ENCODE data around the gene CBX3. TPM values are rescaled to one million over a fixed set of nuclear protein-coding genes. Genes with fewer than 3 reads are reported as not detected.
"Not testable (repeated sequence)": the region's sequence is repeated elsewhere in the genome, so short reads cannot be mapped to it uniquely, and the experiment has no call there.

CBX3 gene
- total RNA-seq, 1 donor from 2014 or later = 71.9 TPM

GRCh38 chr7:26188206-26188956 is 13.2 kb upstream of the CBX3 start:
- DNase-seq (ENCODE audit: low spot score) = no peak

GRCh38 chr7:26188957-26189541 is 12.5 kb upstream of the CBX3 start:
- no peak for DNase-seq (ENCODE audit: low spot score)

DNA sequence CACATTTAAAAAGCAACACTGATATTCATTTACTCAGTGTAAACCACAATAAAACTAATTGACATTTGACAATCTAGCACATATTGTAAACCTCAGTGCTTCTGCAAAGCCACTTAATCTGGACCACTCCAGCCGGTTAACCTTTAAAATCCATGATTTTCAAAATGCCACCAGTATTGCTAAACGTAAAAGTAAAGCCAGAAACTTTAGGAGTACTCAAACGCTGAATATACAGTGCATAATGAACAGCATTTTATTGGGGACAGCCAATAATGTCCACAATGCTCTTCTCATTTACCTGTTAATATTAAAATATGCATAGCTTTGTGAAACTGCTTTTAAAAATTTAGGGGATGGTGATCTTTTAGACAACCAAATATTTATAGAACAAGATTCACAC is 11.8 kb upstream of the CBX3 start:
- no peak for DNase-seq (ENCODE audit: low spot score)

DNA sequence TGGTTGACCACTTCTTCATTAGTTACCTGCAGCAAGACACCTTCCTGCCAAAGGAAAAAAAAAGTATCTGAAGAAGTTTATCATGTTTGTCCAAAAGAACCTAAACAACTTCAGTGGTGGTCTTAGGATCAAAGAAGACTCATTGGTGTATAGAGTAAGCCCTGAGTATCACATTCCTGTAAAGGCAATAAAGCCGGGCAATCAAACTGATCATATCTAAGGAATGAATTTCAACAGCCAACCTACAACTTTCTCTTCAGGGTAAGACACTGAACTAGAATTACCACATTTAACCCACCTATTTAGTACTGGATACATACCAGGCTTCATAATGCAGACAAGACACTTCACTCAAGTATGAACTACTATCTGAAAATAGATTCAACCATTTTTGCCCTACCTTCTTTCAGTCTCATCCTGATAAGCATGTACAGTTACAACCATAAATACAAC is 11.1 kb upstream of the CBX3 start:
- no peak for DNase-seq (ENCODE audit: low spot score)

DNA sequence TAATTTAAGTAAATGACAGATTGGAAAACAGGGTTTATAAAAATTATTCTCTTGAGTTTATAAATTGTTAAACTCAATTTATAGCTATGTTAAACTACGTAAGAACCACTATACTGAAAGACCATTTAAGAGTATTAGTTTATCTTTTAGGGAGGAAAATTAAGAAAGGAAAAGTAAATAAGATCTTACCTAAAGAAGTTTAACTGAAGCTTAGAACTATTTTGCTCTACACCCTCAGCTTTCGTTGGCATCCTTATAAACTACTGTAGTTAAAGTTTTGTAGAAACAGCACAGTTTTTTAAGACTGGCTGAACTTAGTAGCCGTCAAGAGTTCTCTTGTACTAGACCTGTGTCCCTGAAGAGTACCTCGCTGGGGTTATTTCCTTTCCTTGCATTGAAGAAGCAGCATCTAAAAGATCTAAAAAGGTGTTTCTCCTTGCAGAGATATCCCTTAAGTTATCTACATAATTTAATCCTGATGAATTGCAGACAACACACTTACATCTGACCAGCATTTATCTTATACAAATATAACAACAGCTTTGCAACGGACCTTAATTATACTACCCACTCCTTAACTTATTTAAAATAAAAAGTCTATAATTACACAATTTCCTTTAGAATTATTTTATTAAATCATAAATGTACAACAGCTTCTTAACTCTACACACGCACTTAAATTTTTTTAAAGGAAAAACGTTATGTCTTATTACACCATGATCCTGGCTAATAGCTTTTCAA is 10.1 kb upstream of the CBX3 start:
- DNase-seq (ENCODE audit: low spot score) = no peak

DNA sequence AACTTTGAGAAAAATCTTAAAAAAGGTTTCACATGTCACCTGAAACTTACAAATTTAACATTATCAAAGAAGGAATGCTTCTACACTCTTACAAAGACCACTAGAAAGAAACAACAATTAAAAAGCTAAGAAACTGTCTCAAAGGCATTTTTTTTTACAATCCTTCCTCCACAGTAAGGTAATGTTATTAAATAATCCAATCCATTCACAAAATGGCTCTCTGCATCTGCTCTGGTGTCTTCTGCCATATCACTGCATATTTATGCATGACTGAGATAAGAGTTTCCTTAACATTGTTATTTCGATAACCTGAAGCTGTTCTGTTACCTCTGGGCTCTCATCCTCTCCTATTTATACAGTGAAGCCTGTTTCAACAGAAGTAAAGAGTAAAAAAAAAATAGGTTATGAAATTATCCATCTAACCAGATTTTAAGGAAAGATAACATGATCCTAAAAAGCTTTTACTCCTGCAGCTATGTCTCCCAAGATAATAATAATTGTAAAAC is 9.5 kb upstream of the CBX3 start:
- DNase-seq (ENCODE audit: low spot score) = no peak

GRCh38 chr7:26192485-26193087 is 9.0 kb upstream of the CBX3 start:
- no peak for DNase-seq (ENCODE audit: low spot score)

- DNase-seq (ENCODE audit: low spot score) = no peak
These were observed 7.9 kb upstream of the CBX3 start for GRCh38 chr7:26193432-26194207.

- not testable (repeated sequence) for DNase-seq (ENCODE audit: low spot score)
These were observed 6.8 kb upstream of the CBX3 start for GRCh38 chr7:26194764-26195163.

GRCh38 chr7:26195182-26195581 is 6.4 kb upstream of the CBX3 start:
- no peak for DNase-seq (ENCODE audit: low spot score)

DNA sequence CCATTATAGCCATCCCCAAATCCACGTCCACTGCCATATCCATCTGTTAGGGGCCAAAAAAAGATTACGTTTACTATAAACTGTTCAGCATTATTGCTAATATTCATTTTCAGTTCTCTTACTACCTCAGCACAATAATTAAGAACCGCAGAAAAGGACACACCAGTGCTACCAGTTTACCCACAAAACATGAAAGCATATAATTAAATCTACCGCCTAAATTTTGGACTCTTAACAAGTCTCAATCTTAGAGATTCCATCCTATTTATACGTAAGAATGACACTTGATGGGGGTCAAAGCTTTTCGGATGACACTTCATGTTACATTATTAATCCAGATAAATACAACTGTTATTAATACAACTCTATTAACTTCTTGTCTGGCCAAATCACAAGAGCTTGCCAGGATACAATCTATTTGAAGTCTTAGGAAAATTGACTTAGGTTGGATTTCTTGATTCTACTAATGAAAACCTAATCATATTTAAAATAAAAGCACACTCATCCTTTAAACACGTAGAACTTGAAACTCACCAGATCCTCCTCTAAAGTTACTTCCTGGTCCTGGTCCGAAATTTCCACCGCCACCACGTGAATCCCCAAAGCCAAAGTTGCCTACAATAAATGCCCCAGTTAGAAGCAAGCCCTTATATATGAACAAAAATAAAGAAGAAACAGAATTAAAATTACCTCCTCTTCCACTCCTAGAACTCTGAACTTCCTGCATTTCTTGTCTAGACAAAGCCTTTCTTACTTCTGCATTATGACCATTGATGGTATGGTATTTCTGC is 5.5 kb upstream of the CBX3 start:
- DNase-seq (ENCODE audit: low spot score) = no peak

- no peak for DNase-seq (ENCODE audit: low spot score)
These were observed 4.1 kb upstream of the CBX3 start for GRCh38 chr7:26197153-26198115.

GRCh38 chr7:26198133-26198780 is 3.3 kb upstream of the CBX3 start:
- no peak for DNase-seq (ENCODE audit: low spot score)

- DNase-seq (ENCODE audit: low spot score) = no peak
These were observed 2.8 kb upstream of the CBX3 start for GRCh38 chr7:26198781-26199169.

DNA sequence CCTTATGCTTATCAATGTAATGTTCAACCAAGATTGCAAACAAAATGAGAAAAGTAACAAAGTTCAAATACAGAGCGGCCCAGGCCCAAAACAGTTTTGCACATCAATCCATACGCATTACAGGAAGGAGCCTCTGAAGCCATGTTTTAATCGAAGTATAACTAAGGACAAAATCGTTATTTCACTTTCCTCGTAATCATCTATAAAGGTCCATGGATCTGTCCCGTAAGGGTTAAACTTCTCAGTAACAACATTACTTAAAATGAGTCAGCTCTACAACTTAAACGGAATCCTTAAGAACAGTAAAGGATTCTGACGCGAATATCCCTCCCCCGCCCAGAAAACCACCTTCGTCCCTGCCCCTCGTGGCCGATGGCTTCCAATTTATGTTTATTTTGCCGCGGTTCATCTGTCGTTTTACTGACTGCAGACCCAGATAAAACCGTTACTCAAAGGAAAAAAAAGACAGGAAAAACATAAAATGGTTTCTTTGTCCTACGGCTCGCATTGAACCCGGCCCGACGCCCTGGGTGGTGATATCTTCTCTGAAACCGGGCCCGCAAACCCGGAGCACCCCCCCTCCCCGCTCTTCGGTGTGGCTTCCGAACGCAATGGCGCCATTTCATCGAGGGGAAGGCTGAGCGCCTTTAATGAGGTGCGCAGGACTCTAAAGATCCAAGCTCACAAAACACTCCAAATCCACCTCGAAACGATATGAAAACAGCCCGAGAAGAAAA is 2.1 kb upstream of the CBX3 start:
- peak; percentile 65 for DNase-seq (ENCODE audit: low spot score)

- peak; percentile 74 for DNase-seq (ENCODE audit: low spot score)
These were observed 1.5 kb upstream of the CBX3 start for GRCh38 chr7:26200038-26200443.

DNA sequence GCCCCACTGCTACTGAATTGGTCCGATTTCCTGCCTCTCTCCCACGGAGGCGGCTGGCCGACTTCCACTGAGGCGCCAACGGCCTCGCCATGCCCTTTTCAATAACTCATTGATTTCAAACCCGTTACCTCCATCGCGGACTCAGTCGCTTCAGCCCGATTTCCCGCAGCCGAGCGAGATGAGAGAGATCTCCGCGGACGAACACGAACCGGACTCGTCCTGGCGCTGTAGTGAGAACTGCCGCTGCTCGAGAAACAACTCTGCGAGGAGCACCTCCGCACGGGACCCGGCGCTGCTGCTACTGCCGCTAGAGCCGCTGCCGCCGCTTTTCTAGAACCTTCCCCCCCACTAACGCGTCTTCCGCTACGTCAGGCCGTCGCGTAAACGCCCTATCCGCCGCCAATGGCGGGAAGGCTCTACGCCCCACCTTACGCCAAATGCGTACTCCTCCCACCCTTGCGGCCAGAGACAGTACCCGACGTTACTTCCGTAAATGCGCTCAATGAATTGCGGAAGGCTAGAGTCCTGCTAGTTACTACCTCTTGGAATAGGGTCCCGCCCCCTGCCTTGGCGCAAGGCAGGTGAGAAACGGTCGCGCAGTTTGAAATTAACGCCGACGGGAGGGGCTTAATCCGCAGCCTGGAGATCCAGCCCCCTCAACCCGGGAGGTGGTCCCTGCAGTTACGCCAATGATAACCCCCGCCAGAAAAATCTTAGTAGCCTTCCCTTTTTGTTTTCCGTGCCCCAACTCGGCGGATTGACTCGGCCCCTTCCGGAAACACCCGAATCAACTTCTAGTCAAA is 900 bp upstream of the CBX3 start, which contains the start of gene HNRNPA2B1:
Gene HNRNPA2B1, minus strand, starts transcription at position 303 of the 803 bp plus-strand sequence. Its CDS starts 169 bp downstream, at position 134.
- DNase-seq (ENCODE audit: low spot score) = peak; percentile 98
